GM21723 (cell line): ENCODE results near the gene CDH24.

Source experiments
- ATAC-seq: cut with Tn5 transposase; IDR thresholded peaks from one replicate; pipeline ENCODE4 v1.9.1; 2021; ENCODE audit warnings: mild to moderate bottlenecking, moderate library complexity; ENCODE audit not compliant: unreplicated experiment

Gene CDH24

GRCh38 chr14:23063601-23064000, 6.3 kb upstream of the CDH24 start:
- ATAC-seq: no peak

- ATAC-seq: no peak
These were observed 4.7 kb upstream of the CDH24 start for GRCh38 chr14:23062002-23062401.

GRCh38 chr14:23060536-23061260, 3.4 kb upstream of the CDH24 start:
- no peak for ATAC-seq

- no peak for ATAC-seq
These were observed 1.6 kb upstream of the CDH24 start for GRCh38 chr14:23058654-23059504.

GRCh38 chr14:23057757-23058653, 685 bp upstream of the CDH24 start:
- ATAC-seq: peak; percentile 64

GRCh38 chr14:23056145-23056955, 970 bp downstream of the CDH24 start:
- peak; percentile 57 for ATAC-seq

GRCh38 chr14:23055621-23056144, 1.6 kb downstream of the CDH24 start:
- ATAC-seq: no peak

GRCh38 chr14:23055147-23055550, 2.2 kb downstream of the CDH24 start:
- no peak for ATAC-seq

GRCh38 chr14:23054000-23054811, 3.1 kb downstream of the CDH24 start:
- ATAC-seq: no peak

GRCh38 chr14:23053426-23053825, 3.9 kb downstream of the CDH24 start:
- no peak for ATAC-seq

GRCh38 chr14:23052671-23053070, 4.6 kb downstream of the CDH24 start:
- no peak for ATAC-seq

GRCh38 chr14:23052182-23052623, 5.1 kb downstream of the CDH24 start:
- ATAC-seq: no peak

- ATAC-seq: no peak
These were observed 5.9 kb downstream of the CDH24 start for GRCh38 chr14:23051141-23052057.

GRCh38 chr14:23049011-23049410, 8.3 kb downstream of the CDH24 start:
- ATAC-seq: no peak

GRCh38 chr14:23047751-23048693, 9.3 kb downstream of the CDH24 start:
- no peak for ATAC-seq

- ATAC-seq: no peak
These were observed 10.2 kb downstream of the CDH24 start for GRCh38 chr14:23047034-23047634.
